GM12891 (cell line): Measurements from ENCODE around the gene SSNA1.

Source experiments
- PAX5 ChIP-seq: IDR thresholded peaks from 2 replicates; pipeline ENCODE4 v1.6.1; 2011; ENCODE audit warnings: low read length, moderate library complexity, mild to moderate bottlenecking; ENCODE audit not compliant: insufficient read depth, severe bottlenecking
- POLR2A ChIP-seq: IDR thresholded peaks from 2 replicates; pipeline ENCODE4 v1.6.1; 2011; ENCODE audit warnings: low read depth, low read length, control low read depth
- POLR2AphosphoS5 ChIP-seq: IDR thresholded peaks from 2 replicates; pipeline ENCODE4 v1.6.1; 2011; ENCODE audit warnings: low read depth, low read length, control low read depth
- SPI1 ChIP-seq: IDR thresholded peaks from 2 replicates; pipeline ENCODE4 v1.6.1; 2011; ENCODE audit warnings: low read depth, low read length, control low read depth
- TAF1 ChIP-seq: IDR thresholded peaks from 2 replicates; pipeline ENCODE4 v1.6.1; 2011; ENCODE audit warnings: low read depth, low read length, control low read depth

- TF ChIP-seq POLR2A (no peak), PAX5 (no peak), SPI1 (no peak), TAF1 (no peak), POLR2AphosphoS5 (no peak)
These were observed 7.2 kb downstream of the SSNA1 start for GRCh38 chr9:137195525-137196220.
